SIG-M5 (cell line): ENCODE results near the gene STAC.

Experiments used
- DNase-seq: peaks from one replicate; lab custom pipeline; 2025; lab: John Stamatoyannopoulos, UW

Gene STAC

GRCh38 chr3:36591959-36592358, 211.7 kb downstream of the STAC start:
- no peak for DNase-seq

- DNase-seq, result no peak
These were observed 215.2 kb downstream of the STAC start for GRCh38 chr3:36595511-36595910.

- DNase-seq, result no peak
These were observed 216.1 kb downstream of the STAC start for GRCh38 chr3:36596419-36596818.

GRCh38 chr3:36597422-36597821, 217.1 kb downstream of the STAC start:
- DNase-seq, result no peak
